Non-pigmented ciliary epithelial cell (primary cell): ENCODE results near the gene ADAD2.

ENCODE experiments used
- DNase-seq: peaks from one replicate; pipeline ENCODE4 v3.0.0-alpha.2; 2010; ENCODE audit warnings: low read depth

The ADAD2 gene

DNA sequence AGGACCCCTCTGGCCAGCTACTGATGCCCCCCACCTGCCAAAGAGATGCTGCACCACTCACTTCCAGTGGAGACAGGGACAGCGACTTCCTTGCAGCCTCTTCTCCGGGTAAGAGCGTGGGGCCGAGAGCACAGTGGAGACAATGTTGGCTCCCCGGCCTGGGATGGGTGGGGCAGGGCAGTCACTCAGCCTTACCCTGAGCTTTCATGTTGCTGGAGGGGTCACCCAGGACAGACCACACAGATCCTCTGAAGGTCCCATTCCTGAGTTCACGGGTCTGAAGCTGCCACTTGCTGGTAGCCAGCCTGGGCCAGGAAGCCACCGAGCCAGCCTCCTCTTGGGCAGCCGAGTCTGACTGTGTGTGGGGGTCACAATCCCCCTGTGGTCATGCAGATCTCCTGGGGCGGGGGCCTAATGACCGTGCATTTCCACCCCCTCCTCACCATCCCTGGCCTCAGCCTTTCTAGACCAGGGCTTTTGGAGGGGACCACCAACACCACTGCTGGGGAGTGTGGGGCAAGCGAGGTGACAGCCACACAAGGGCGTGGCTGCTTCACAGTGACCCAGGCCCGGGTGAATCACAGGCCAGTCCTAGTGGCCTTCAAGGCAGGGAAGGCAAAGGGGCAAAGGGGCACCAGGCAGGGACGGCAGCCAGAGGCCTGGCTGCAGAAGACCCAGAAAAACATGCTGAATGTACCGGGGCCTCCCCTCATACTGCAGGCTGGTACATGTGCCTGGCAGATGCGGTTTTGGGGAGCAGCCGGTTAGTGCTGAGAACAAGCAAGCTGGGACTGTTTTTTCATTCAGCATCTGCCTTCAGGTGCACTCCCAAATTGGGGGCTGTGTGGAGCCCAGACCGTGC lies 14.5 kb upstream of the ADAD2 start:
- DNase-seq, result no peak

DNA sequence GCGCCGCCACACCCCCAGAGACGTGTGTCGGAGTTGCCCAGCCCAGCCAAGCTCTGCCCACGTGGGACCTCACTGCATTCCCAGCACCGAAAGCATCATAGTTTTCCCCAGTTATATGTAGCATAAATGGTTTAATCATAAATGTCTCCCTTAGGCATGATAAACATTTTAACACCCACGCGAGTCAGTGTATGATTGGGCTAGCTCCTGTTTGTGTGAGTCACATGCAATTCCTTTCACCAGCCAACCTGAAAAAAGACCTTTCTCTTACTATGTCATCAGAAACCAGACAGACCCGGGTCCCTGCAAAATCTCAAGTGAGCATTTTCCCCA lies 13.2 kb upstream of the ADAD2 start:
- DNase-seq, result peak; percentile 47

DNA sequence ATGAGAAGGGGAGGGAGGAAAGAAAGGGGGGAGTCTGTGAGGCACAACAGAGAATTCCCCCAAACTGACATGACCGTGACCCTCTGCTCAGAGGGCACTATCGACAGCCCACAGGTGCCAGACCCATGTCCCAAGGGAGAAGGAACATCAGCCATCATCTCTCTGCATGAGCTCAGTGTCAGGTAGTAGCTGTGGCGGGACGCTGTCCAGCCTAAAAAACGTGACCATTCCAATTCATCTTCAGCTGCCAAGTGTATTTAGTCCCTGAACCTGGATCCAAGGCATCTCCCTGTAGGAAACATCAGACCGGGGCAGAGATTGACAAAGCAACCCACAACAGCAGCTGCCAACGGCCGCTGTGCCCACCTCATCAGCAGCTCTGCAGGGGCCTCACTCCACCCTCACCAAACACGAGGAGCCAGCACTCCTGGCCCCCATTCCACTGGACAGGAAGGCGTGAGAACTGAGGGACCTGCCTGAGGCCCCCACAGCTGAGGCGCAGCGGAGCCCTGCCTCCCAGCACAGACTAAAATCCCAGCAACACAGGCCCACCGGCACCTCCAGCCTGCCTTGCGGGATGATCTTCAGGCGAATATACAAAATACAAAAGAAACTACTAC lies 12.7 kb upstream of the ADAD2 start:
- DNase-seq, result no peak

DNA sequence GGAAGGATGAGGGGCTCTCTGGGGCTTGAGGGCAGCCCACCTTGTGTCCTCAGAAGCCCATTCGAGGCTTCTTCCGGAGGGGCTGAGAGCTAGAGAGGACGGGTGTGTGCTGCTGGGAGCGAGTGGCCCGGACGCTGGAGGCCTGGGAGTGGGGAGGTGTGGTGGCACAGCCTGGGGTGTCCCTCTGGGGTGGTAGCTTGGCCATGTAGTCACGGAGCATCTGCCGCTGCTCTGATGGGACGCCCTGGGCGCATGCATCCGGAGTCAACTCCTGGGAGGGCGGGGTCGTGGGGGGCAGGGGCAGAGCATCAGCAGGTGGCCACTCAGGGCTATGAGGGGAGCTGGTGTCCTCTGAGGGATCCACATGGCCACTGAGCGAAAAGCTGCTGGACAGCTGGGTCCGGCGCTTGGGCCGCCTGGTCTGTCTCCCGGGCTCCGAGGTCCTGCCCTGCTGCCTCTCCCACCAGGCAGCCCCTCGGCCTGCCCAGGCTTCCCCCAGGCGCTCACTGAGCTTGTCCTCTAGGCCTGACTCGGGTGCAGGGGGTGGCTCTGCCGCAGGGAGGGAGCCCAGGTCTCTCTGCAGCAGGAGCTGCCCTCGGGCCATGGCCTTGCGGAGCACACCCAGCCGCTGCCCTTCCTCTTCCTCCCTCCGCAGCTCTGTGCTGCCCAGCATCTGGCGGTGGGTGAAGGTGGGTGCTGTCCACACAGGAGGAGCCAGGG lies 11.9 kb upstream of the ADAD2 start:
- no peak for DNase-seq

DNA sequence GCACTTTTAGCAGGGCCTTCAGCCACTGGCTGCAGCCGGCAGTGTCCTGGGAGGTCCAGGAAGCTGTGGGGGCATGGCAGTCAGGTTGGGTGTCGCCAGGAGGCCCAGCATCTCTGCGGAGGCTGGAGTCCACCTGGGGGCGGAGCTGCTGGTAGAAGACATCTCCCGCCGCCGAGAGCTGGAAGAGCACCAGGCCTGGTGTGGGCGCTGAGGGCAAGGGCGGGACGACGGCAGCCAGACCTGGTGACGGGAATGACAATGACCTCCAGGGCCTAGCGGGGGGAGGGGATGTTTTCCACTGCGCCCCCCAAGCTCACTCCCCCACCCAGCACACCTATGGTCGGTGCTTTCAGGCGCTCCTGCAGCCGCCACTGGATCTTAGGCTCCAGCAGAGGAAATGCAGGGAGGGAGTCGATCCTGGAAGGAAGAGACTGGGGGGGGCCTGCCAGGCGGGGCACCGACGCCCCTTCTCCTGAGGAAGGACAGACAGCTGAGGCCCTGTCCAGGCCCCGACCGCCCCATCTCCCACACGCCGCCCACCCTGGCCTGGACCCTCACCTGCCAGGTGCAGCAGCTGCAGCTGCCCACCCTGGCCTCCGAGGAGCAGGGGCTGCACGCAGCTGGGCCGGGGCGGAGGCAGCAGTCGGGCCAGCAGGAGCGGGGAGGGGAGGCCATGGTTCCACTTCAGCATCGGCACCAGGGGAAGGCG lies 11.2 kb upstream of the ADAD2 start:
- no peak for DNase-seq

DNA sequence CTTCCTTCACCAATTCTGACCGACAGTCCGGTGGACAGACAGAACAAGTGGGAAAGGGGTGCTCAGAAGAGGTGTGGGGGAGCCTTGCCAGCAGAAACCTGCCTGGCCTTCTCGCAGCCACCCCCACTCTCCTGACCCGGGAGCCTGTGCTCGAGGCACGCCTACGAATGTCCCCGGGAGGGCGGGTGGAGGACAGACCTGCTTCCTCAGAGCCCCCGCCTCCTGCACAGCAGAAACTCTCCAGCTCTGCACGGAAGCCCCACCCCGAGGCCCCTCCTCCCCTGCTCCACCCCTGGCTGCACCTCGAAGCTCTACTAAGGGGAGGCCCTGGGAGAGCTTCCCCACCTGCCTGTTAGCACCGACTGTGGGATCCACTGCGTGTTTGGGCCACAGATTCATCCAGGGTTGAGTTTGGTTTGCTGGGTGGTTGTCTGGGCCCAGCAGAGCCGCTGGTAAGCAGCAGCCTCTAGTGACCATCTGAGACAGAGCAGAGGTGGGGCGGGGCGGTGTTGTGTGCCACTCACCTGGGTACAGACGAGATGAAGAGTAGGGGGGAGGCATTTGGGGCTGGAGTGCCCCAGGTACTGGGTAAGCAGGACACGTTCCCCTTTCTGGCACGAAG lies 10.3 kb upstream of the ADAD2 start:
- no peak for DNase-seq

DNA sequence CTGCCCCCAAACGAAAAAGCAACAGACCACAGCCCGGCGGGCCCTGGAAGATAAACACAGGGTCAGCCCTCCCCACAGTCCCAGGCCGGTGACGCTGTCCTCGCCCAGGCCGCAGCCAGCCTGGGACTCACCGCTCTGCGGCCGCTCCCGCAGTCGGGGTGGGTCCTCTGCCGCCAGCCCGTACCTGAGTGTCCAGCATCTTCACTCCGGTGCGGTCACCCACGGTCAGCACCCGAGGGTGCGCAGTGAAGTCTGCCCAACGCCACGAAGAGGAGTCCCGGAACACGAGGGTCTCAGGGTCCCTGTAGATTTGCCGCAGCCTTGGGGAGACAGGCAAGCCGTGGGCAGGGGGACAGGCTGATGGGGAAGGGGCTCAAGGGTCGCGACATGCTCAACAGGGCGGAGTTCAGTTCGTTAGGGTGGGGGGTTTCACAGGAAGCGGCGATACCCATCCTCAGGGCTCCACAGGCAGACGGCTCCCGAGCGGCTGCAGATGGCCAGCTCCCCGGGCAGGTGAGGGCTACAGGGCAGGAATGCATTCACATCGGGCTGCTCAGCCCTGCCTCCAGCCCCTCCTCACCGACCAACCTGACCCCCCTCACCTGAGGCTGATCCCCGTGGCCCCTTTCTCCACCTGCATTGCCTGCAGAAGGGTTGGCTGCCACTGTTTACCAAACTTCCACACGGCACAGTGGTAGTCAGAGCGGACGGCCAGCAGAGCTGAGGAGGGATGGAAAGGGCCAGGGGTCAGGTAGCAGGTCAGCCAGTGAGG lies 9.6 kb upstream of the ADAD2 start:
- DNase-seq, result no peak

DNA sequence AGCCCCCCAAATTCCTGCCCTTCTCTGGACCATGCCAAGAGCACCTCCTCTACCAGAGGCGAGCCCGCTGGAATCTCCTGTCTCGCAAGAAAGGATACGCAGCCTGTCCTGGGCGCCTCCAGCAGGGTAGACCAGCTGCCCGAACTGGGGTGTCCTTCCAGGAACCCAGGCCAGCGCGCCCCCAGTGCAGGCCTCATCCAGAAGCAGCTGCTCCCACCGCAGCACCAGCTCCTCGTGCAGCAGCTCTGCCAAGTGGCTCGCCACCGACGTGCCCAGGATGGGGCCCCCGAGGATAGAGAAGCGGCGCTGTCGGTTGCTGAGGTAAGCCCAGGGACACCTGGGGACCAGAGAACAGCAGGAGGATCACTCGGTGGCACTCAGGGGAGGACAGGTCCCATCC lies 8.9 kb upstream of the ADAD2 start:
- DNase-seq, result no peak

DNA sequence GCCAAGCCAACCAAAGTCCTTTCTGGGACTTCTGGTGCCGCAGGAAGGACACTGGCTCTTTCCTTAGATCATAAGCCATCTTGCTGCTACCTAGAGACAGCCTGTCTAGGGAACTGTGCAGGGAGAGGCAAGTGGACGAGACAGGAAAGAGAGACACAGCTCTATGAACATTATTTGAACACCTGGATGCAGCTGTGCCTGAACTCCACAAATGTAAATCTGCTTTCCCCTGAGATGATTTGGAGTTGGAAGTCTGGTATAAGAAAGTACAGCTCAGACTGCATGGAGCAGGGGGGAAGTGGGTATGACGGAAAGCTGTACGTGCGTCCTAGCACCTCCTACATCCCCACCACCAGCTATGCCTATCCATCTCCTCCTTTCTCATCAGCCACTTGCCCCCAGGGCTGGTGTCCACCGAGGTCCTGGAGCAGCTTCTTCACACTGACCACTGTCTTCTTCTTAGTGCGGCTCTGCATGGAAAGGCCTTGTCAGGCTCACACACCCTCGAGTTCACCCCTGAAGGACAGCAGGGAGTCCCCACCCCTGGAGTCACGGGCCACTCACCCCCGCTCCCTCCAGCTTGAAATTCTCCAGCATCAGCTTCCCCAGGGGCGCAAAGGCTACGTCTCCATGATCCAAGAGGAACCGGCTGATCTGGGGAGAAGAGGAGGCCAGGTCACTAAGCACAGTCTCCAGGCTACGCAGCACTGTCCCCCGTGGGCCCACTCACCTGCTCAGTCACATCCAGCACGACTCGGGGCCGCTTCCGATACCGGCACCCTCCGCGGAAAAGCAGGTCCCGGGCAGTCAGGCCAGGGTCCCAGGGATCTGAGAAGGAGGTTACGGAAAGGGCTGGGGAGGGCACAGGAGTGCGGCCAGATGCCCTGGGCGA lies 8.0 kb upstream of the ADAD2 start:
- DNase-seq, result no peak

DNA sequence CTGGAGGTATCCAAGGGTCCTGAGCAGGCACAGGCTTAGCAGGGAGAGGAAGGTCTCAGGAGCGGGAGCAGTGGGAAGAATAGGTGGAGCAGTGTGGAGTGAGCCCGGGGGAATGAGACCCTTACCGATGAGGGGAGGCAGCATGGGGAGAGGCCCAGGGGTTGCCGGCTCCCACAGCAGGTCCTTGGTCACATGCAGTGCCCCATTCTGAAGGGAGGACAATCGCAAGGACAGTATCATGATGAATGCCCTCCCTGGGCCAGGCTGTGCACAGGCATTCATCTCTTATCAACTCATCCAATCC lies 7.4 kb upstream of the ADAD2 start:
- DNase-seq, result no peak

DNA sequence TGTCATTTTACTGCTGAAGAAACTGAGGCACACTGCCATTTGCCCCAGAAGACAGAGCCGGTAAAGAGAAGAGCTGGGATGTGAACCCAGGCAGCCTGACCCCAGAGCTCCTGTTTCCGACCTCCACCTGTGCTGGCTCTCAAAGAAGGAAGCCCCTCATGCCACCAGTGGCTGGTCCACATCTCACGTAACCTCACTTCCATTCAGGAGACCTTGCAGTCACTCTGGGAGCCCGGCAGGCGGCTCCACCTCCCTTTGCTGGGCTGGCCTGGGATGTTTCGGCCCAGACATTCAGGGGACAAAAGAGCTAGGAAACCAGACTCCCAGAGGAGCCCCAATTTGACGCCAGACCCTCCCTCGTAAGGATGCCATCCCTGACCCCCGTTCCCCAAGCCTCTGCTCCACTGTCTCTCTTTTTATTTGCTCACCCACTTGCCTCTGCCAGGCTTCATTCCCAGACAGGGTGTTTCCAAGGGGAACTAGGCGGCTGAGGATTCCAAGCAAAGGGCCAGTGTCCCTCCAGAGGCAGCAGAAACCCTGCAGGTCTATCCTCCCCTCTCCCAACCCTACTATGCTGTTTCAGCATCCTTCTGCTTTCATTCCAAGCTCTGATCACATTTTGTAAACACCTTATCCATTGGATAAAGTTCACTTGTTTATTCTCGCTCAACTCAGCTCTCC lies 6.9 kb upstream of the ADAD2 start:
- DNase-seq, result no peak

DNA sequence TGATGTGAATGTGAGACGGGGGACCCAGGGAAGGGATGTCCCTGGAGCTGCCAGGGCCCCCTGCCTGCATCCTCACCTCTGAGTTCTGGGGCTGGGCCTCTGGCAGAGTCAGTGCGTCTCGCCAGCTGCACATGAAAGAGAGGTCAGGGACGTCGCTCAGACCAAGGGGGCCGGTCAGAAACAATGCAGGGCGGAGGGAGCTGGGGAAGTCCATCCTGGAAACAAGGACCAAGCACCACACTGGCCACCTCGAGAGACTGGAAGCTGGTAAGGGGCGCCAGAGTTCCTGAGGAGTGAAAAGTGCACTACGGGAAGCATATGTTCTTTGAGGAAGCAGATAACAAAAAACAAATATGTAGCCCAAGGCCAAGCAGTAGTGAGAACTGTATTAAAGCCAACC lies 6.2 kb upstream of the ADAD2 start:
- DNase-seq, result no peak

DNA sequence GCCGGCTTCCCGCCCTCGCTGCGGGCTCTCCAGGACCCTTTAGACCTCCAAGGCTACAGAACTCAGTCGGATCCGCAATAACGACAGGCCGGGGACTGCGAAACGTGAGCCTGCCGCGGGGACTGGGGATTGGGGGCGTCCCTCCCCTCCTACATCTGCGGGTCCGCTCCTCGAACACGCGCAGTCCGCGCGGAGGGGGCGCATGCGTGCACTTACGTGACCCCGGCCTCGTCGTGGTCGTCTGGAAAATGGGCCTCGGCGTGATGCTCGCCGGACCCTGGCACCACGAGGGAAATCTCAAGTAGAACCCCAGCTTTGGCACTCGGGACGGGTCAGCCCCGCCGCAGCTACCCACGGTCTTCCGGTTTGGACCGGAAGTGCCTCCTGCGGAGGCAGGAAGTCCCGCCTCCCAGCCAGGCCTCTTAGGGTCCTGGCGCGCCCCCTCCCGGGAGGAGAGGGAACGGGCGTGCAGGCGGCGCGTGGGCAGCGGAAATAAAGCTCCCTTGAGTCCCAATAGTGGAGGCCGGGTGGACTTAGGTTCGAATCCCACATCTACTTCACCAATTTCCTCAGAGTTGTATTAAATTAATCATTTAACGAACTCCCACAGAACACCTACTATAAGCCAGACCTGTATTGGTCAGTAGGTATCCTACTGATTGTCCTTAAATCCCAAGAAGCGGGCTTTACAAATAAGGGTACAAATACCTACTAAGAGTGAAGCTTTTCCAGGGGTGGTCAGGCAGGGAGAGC lies 4.1 kb upstream of the ADAD2 start, which contains the start of gene TAF1C:
Gene TAF1C (minus strand): TSS at position 373 of the 753 bp plus-strand sequence. CDS start 2,069 bp downstream, outside the sequence.
- DNase-seq, result peak; percentile 62

DNA sequence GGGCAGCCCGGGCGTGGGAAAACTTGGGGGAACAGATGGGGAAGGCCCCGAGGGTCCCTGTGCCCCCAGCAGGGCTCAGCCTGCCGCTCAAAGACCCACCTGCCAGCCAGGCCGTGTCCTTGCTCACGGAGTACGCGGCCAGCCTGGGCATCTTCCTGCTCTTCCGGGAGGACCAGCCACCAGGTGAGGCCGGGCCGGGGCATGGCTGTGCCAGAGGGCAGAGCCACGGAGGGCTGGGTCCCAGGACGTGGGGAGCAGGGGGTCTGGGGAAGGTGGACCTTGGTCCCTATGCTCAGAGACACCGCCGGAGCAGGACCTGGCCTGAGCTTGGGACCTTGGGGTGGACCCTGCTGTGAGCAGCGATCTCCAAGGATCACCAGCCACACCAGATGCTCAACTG lies 509 bp downstream of the ADAD2 start:
- no peak for DNase-seq

DNA sequence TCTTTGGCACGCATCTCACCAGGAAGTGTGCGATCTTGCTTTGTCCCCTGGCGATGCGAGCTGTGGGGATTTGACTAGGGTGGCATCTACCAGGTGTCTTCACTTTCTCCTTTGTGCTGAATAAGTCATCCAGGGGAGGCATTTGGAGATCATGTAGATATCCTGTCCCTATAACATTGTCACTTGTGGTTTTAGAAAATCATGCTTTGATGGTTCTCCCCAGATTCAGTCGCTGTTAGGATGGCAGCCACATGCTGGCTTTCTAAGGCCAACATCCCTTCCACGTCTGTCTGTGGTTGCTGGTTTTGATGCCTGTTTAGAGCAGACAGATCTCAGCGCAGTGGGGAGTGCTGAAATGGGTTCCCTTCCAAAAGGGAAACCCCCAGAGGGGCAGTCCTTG lies 2.5 kb downstream of the ADAD2 start:
- no peak for DNase-seq

DNA sequence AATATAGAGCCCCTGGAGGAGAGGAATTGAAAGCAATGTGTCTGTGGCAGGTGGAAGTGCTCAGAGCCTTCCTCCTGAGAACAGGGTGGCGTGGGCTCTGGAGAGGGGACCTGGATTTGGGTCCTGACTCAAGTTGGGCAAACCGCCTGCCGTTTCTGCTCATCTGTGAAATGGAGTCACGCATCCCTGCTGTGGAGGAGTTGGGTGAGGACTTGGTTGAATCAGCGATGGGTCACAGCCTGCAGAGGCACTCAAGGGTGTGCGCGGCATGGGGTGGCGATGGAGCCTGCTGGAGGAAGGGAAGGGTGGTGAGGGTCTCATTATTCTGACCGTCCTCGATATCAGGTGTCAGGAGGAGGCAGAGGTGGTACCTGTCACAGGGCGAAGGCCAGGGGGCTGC lies 3.1 kb downstream of the ADAD2 start:
- DNase-seq, result no peak

DNA sequence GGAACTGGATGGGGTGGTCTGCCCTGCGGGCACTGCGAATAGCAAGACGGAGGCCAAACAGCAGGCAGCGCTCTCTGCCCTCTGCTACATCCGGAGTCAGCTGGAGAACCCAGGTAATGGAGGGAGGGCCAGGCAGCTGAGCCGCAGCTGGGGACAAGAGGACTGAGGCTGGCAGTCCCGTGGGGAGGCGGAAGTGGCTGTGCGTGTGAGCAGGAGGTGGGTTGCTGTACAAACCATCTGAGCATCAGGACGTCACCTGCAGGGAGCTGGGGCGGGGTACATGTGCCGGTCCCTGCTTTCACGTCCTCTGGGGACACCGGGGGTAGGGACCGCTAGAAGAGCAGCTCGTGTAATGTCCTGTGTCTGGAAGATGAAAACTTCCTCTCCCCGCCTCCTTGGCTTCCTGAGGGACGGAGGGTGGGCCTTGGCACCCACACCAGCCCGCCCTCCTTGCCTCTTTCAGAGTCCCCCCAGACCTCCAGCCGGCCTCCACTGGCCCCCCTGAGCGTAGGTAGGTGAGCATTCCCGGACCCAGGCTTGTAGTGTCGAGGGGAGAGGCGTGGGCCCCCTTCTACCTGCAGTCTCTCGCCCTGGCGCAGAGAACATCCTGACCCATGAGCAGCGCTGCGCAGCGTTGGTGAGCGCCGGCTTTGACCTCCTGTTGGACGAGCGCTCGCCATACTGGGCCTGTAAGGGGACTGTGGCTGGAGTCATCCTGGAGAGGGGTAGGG lies 3.7 kb downstream of the ADAD2 start:
- DNase-seq, result no peak
